ENCODE measurements around the gene GMEB2.
"Not testable (repeated sequence)": the region's sequence is repeated elsewhere in the genome, so short reads cannot be mapped to it uniquely, and the experiment has no call there.

The GMEB2 gene

GRCh38 chr20:63586797-63587196, 40.1 kb downstream of the GMEB2 start:
- DNase-seq: no peak

GRCh38 chr20:63585616-63586565, 41.0 kb downstream of the GMEB2 start:
- no peak for DNase-seq

- DNase-seq: no peak
Observed at GRCh38 chr20:63582382-63583063, 44.4 kb downstream of the GMEB2 start.

GRCh38 chr20:63580796-63581461, 46.0 kb downstream of the GMEB2 start:
- peak; percentile 5 for DNase-seq

- no peak for DNase-seq
Observed at GRCh38 chr20:63579017-63579694, 47.7 kb downstream of the GMEB2 start.

GRCh38 chr20:63578224-63579016, 48.5 kb downstream of the GMEB2 start:
- no peak for DNase-seq

- DNase-seq: peak; percentile 65
Observed at GRCh38 chr20:63577317-63577894, 49.5 kb downstream of the GMEB2 start.

GRCh38 chr20:63576311-63576710, 50.6 kb downstream of the GMEB2 start:
- no peak for DNase-seq

- DNase-seq: no peak
Observed at GRCh38 chr20:63574829-63575743, 51.8 kb downstream of the GMEB2 start.

GRCh38 chr20:63574156-63574828, 52.6 kb downstream of the GMEB2 start, which contains the start of gene HELZ2:
Gene HELZ2, minus strand, starts transcription at chr20:63574239. Its CDS starts 1,854 bp downstream, at chr20:63572385.
- DNase-seq: peak; percentile 44

GRCh38 chr20:63573647-63574131, 53.2 kb downstream of the GMEB2 start:
- DNase-seq: no peak

- no peak for DNase-seq
Observed at GRCh38 chr20:63572788-63573646, 53.9 kb downstream of the GMEB2 start.

- DNase-seq: no peak
Observed at GRCh38 chr20:63572071-63572787, 54.7 kb downstream of the GMEB2 start.

GRCh38 chr20:63571087-63571478, 55.8 kb downstream of the GMEB2 start:
- DNase-seq: not testable (repeated sequence)

- no peak for DNase-seq
Observed at GRCh38 chr20:63570281-63571086, 56.4 kb downstream of the GMEB2 start.

- no peak for DNase-seq
Observed at GRCh38 chr20:63568986-63569949, 57.6 kb downstream of the GMEB2 start.

All from NCI-H1105 (cell line).